Uterus (tissue), 2 donors: Measurements from ENCODE around the gene KLK13.
A peak's percentile ranks its signal among the peaks of the same experiment; 100 is the strongest.

ENCODE experiments used
- POLR2A ChIP-seq, 2 donors: fragments of 450-650 bp; IDR thresholded peaks; one replicate each; pipeline ENCODE4 v1.6.1; 2016; ENCODE audit warnings: antibody characterized with exemption in 2 of 2, mild to moderate bottlenecking in 1 of 2, moderate library complexity in 1 of 2
- TF ChIP-seq, protein P1 (sequence below), 4 experiments: fragments of 200-600 bp in 2 of 4; fragments of 450-650 bp in 2 of 4; sonication (generic) in 2 of 4; IDR thresholded peaks; one replicate each; pipeline ENCODE4 v1.5.1; 2016 to 2019; ENCODE audit warnings: antibody characterized with exemption in 4 of 4, mild to moderate bottlenecking in 2 of 4, moderate library complexity in 1 of 4

DNA sequence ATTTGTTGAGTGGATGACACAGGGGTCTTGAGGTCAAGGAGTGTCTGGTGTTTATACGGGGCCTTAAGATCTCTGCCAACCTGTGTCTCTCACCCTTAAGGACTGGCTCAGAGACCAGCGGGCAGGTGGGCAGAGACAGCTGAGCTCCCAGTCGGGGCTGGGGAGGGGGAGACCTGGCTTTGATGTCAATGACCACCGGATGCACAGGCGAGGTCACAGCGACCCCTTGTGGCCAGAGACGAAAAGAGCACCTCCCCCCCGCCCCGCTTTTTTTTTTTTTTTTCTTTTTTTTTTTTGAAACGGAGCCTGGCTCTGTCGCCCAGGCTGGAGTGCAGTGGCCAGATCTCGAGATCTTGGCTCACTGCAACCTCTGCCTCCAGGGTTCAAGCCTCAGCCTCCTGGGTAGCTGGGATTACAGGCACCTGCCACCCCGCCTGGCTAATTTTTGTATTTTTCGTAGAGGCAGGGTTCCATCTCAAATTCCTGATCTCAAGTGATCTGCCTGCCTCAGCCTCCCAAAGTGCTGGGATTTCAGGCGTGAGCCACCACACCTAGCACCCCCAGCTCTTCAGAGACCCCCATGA lies 29.9 kb upstream of the KLK13 start:
- TF ChIP-seq, protein P1, sequence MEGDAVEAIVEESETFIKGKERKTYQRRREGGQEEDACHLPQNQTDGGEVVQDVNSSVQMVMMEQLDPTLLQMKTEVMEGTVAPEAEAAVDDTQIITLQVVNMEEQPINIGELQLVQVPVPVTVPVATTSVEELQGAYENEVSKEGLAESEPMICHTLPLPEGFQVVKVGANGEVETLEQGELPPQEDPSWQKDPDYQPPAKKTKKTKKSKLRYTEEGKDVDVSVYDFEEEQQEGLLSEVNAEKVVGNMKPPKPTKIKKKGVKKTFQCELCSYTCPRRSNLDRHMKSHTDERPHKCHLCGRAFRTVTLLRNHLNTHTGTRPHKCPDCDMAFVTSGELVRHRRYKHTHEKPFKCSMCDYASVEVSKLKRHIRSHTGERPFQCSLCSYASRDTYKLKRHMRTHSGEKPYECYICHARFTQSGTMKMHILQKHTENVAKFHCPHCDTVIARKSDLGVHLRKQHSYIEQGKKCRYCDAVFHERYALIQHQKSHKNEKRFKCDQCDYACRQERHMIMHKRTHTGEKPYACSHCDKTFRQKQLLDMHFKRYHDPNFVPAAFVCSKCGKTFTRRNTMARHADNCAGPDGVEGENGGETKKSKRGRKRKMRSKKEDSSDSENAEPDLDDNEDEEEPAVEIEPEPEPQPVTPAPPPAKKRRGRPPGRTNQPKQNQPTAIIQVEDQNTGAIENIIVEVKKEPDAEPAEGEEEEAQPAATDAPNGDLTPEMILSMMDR (IDR thresholded peaks at IDR 0.05) = peak; percentile 29 to 48 (median 45)
- TF ChIP-seq POLR2A (IDR thresholded peaks at IDR 0.05) = no peak
